ENCODE measurements around the gene ACSL1. TPM values are rescaled to one million over a fixed set of nuclear protein-coding genes. Genes with fewer than 3 reads are reported as not detected.
"Not testable (repeated sequence)": the region's sequence is repeated elsewhere in the genome, so short reads cannot be mapped to it uniquely, and the experiment has no call there.

Gene ACSL1
- total RNA-seq, 2 donors from 2014 or later = 23.3 to 80.4 TPM

GRCh38 chr4:184843984-184844554 lies 18.3 kb upstream of the ACSL1 start:
- Histone ChIP-seq H3K4me1 (no peaks in the 10 kb centered on the region), H3K27me3 (no peaks in the 10 kb centered on the region), H3K36me3 (no peaks in the 10 kb centered on the region), H3K9me3 (no peaks in the 10 kb centered on the region), H3K4me3 (no peak overlapping the region), H3K9ac (ENCODE audit: low read depth in 2 of 2, low read length in 2 of 2) (no peak overlapping the region), H3K27ac (no peak overlapping the region)
- no peak for DNase-seq
- no peak for TF ChIP-seq CTCF (IDR thresholded peaks at IDR 0.05)
- intact Hi-C loops (cut with DNase I) = no loop called here

- H3K9me3 ChIP-seq; H3K27ac ChIP-seq; H3K36me3 ChIP-seq; H3K4me1 ChIP-seq; DNase-seq; intact Hi-C loops (cut with DNase I); H3K4me3 ChIP-seq; H3K9ac ChIP-seq (ENCODE audit: low read depth in 2 of 2, low read length in 2 of 2); H3K27me3 ChIP-seq: not testable (repeated sequence)
Measured at GRCh38 chr4:184839075-184839399, 13.3 kb upstream of the ACSL1 start.

- H3K36me3 ChIP-seq = no peaks in the 10 kb centered on the region
- H3K9me3 ChIP-seq = no peaks in the 10 kb centered on the region
- H3K9ac ChIP-seq (ENCODE audit: low read depth in 2 of 2, low read length in 2 of 2) = no peak overlapping the region
- no peak overlapping the region for H3K27ac ChIP-seq
- no peak overlapping the region for H3K4me3 ChIP-seq
- H3K27me3 ChIP-seq = no peaks in the 10 kb centered on the region
- H3K4me1 ChIP-seq = no peaks in the 10 kb centered on the region
- intact Hi-C loops (cut with DNase I) = no loop called here
- no peak for DNase-seq
- no peak for TF ChIP-seq CTCF (IDR thresholded peaks at IDR 0.05)
Measured at GRCh38 chr4:184838249-184839074, 12.7 kb upstream of the ACSL1 start.

- TF ChIP-seq CTCF (IDR thresholded peaks at IDR 0.05) = no peak
- no peak for DNase-seq
- Histone ChIP-seq H3K27me3 (no peaks in the 10 kb centered on the region), H3K36me3 (no peaks in the 10 kb centered on the region), H3K4me3 (no peak overlapping the region), H3K9ac (ENCODE audit: low read depth in 2 of 2, low read length in 2 of 2) (no peak overlapping the region), H3K4me1 (no peaks in the 10 kb centered on the region), H3K9me3 (no peaks in the 10 kb centered on the region), H3K27ac (no peak overlapping the region)
- intact Hi-C loops (cut with DNase I) = no loop called here
Measured at GRCh38 chr4:184836613-184837012, 10.8 kb upstream of the ACSL1 start.

- intact Hi-C loops (cut with DNase I) = no loop called here
- Histone ChIP-seq H3K9ac (ENCODE audit: low read depth in 2 of 2, low read length in 2 of 2) (no peak overlapping the region), H3K27ac (no peak overlapping the region), H3K9me3 (no peaks in the 10 kb centered on the region), H3K4me3 (no peak overlapping the region), H3K27me3 (no peaks in the 10 kb centered on the region), H3K36me3 (no peaks in the 10 kb centered on the region), H3K4me1 (no peaks in the 10 kb centered on the region)
- no peak for TF ChIP-seq CTCF (IDR thresholded peaks at IDR 0.05)
- DNase-seq = no peak
Measured at GRCh38 chr4:184833046-184833838, 7.5 kb upstream of the ACSL1 start.
